Colonic mucosa (tissue), 4 donors: ENCODE measurements around the gene MAPKAPK3. TPM values are rescaled to one million over a fixed set of nuclear protein-coding genes. Genes with fewer than 3 reads are reported as not detected.

ENCODE experiments used
- DNase-seq: peaks from one replicate; pipeline ENCODE4 v3.0.0-alpha.2; 2020
- H3K27ac ChIP-seq: fragments of 200-600 bp; one replicate; pipeline ENCODE4 v1.8.0; 2021
- H3K27me3 ChIP-seq: fragments of 200-600 bp; one replicate; pipeline ENCODE4 v1.8.0; 2021
- H3K36me3 ChIP-seq: fragments of 200-600 bp; one replicate; pipeline ENCODE4 v1.8.0; 2021
- H3K4me1 ChIP-seq: fragments of 200-600 bp; one replicate; pipeline ENCODE4 v1.8.0; 2021; ENCODE audit warnings: mild to moderate bottlenecking
- H3K4me3 ChIP-seq: fragments of 200-600 bp; one replicate; pipeline ENCODE4 v1.8.0; 2021
- H3K9ac ChIP-seq, 2 donors: one replicate each; pipeline ENCODE4 v1.7.0; 2013; ENCODE audit warnings: control low read depth in 2 of 2, low read depth in 2 of 2, low read length in 2 of 2
- H3K9me3 ChIP-seq: fragments of 200-600 bp; one replicate; pipeline ENCODE4 v1.8.0; 2021
- intact Hi-C: fragments of 100-400 bp; cut with DNase I; formaldehyde crosslinking; loops from one replicate; pipeline ENCODE4 v1.14.1; 2022
- total RNA-seq, 2 donors: library from RNA; stranded (reverse); fragmentation: NEBNext Ultra II Directional in 1 of 2; extraction: Animal tissue kit (Norgen Biotek cat#: 25700) in 1 of 2; gene quantifications; one replicate each; pipeline ENCODE4 v1.2.1, GENCODE V29; 2021
- TF ChIP-seq, protein P1 (sequence below): fragments of 200-600 bp; IDR thresholded peaks from one replicate; pipeline ENCODE4 v1.8.0; 2022; ENCODE audit warnings: antibody characterized with exemption, mild to moderate bottlenecking
- donor health status: healthy.
- donor health status: DM: no; HTN: no; CAD: no.
- donor health status: DM: no; HTN: no; CAD: no.

The MAPKAPK3 gene
- total RNA-seq, 2 donors from 2014 or later, result 27.3 to 45.1 TPM

DNA sequence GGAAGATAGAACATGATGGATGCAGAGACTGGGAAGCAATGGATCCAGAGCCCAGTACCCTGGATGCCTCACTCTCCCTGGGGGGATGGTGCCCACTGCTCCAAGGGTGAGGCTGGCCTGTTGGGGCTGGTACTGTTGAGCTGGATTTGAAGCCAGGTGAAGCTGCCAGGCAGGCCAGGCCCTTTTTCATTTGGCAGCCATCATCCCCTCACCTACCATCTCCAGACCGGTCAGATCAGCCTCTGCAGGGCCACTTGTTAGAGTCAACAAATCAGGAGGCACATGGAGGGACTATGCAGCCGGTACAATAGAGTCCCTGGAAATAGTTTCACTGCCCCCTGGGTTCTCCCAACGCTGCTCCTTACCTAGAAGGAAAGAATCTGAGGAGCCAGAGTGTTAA is 5.9 kb downstream of the MAPKAPK3 start:
- Histone ChIP-seq H3K27ac (no peak overlapping the region), H3K9ac (no peak overlapping the region), H3K4me3 (no peak overlapping the region), H3K4me1 (peaks cover 13% of the 10 kb centered on the region), H3K36me3 (no peaks in the 10 kb centered on the region), H3K27me3 (no peaks in the 10 kb centered on the region), H3K9me3 (no peaks in the 10 kb centered on the region)
- no peak for DNase-seq
- intact Hi-C loops, result no loop called here
- TF ChIP-seq, protein P1, sequence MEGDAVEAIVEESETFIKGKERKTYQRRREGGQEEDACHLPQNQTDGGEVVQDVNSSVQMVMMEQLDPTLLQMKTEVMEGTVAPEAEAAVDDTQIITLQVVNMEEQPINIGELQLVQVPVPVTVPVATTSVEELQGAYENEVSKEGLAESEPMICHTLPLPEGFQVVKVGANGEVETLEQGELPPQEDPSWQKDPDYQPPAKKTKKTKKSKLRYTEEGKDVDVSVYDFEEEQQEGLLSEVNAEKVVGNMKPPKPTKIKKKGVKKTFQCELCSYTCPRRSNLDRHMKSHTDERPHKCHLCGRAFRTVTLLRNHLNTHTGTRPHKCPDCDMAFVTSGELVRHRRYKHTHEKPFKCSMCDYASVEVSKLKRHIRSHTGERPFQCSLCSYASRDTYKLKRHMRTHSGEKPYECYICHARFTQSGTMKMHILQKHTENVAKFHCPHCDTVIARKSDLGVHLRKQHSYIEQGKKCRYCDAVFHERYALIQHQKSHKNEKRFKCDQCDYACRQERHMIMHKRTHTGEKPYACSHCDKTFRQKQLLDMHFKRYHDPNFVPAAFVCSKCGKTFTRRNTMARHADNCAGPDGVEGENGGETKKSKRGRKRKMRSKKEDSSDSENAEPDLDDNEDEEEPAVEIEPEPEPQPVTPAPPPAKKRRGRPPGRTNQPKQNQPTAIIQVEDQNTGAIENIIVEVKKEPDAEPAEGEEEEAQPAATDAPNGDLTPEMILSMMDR, result no peak

DNA sequence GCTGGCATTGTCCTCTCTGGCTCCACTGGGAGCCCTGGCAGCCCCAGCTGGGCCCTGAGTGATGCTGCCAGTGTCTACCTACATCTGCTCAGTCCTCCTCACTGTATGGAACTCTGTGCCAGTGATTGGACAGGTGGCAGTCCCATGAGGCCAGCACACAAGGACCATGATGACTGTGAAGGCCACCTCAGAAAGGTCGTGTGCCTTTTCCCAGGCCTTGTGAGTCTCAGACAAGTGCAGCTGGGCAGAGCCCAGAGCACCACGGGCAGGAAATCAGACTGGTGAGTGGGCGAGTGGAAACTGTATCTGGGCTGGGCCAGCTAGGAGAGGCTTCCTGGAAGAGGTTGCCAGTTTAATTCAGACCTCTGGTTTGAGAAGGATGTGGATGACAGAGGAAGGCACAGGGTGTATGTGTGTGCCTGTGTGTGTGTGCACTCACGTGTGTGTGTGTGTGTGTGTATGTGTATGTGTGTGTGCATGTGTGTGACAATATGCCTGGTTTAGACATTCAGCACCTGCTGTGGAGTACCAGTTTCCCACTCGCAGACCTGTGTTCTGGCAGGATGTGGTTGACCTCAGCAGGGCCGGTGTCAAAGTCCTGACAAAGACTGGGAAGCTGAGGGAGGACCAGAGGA is 7.0 kb downstream of the MAPKAPK3 start:
- no peak overlapping the region for H3K9ac ChIP-seq
- TF ChIP-seq, protein P1, result no peak
- H3K4me3 ChIP-seq, result no peak overlapping the region
- H3K27me3 ChIP-seq, result no peaks in the 10 kb centered on the region
- no peak overlapping the region for H3K27ac ChIP-seq
- intact Hi-C loops, result no loop called here
- no peaks in the 10 kb centered on the region for H3K9me3 ChIP-seq
- H3K4me1 ChIP-seq, result peaks cover 5% of the 10 kb centered on the region
- DNase-seq, result no peak
- no peaks in the 10 kb centered on the region for H3K36me3 ChIP-seq

DNA sequence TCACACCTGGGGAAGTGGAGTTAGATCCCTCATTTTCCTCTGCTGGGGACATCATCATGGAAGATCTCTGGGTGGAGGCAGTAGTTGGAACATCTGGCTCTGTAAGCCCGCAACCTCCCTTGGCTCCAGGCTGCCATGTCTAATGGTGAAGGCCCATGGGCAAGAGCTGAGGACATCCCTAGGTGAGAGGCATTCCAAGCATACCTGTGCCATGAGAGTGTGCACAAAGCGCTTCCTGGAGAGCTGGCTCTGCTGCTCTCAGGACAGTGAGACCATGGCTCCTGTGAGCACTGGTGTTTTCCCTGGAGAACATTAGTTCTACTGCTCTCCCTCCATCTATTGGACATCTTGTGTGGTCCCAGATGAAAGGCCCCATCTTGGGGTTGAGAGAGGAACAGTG is 7.7 kb downstream of the MAPKAPK3 start:
- TF ChIP-seq, protein P1, result no peak
- H3K4me1 ChIP-seq, result peaks cover 5% of the 10 kb centered on the region
- intact Hi-C loops, result no loop called here
- H3K9ac ChIP-seq, result no peak overlapping the region
- H3K9me3 ChIP-seq, result no peaks in the 10 kb centered on the region
- H3K36me3 ChIP-seq, result no peaks in the 10 kb centered on the region
- H3K27me3 ChIP-seq, result no peaks in the 10 kb centered on the region
- DNase-seq, result no peak
- no peak overlapping the region for H3K4me3 ChIP-seq
- no peak overlapping the region for H3K27ac ChIP-seq

DNA sequence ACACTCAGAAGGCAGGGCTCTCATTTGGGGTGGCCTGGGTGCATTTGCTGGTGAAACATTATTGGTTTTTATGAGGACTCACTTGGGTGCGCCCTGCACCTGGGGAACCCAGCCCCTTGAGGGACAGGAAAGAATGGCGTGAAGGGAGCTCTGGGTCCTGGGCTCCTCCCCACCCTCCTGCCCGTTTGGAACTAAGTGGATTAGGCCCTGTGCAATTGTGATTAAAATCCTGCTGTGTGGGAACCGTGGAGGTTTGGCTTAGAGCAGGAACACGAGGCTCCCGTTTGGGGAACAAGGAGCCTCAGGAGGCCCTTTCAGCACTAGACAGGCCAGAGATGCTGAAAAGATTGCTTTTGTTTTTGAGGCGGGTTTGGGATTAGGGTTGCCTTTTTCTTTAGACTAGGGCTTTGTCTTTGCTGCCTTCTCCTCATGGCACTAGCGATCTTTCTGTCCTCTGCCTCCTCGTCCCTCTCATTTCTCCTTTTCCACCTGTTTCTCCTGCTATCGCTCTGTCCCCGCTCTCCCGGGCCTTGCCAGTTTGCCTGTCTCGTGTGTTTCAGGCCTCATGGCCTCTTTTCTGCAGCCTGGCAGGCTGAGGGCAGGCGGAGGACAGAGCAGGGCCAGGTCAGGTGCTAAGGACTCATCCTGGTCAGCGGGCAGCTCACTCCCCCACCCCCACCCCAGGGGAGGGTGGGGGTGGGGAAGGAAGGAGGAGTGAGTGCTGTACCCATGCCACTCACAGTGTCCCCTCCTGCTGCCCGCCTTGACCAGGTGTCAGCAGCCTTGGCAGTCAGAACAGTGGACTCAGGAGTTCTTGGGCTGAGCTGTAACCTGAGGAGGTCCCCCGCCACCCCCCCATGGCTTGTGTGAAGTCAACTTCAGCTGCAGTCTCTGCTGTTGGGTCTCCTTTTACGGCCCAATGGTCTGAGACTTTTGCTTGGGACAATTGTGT is 8.6 kb downstream of the MAPKAPK3 start:
- peak overlapping the region; percentile 4 to 29 for H3K9ac ChIP-seq
- TF ChIP-seq, protein P1, result no peak
- intact Hi-C loops, result no loop called here
- H3K4me1 ChIP-seq, result peaks cover 5% of the 10 kb centered on the region
- no peaks in the 10 kb centered on the region for H3K27me3 ChIP-seq
- no peak for DNase-seq
- H3K4me3 ChIP-seq, result no peak overlapping the region
- H3K36me3 ChIP-seq, result no peaks in the 10 kb centered on the region
- no peaks in the 10 kb centered on the region for H3K9me3 ChIP-seq
- no peak overlapping the region for H3K27ac ChIP-seq

DNA sequence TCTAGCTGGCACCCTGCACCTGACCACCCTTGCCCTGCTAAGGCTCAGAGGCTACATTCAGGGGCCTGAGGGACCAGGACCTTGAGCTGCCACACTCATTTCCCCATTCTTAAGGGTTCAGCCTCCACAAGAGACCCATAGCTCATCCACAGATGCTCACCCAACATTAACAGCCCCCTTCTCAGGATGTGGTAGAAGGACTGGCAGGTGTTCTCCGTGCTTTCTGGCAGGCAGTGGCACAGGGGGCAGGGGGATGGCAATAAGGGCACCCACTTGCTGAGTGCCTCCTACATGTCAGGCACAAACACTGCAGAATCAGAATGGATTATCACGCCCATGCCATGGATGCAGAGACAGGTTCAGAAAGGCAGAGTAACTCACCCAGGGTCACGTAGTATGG is 9.4 kb downstream of the MAPKAPK3 start:
- Histone ChIP-seq H3K9ac (no peak overlapping the region), H3K36me3 (no peaks in the 10 kb centered on the region), H3K4me1 (peaks cover 5% of the 10 kb centered on the region), H3K9me3 (no peaks in the 10 kb centered on the region), H3K27ac (no peak overlapping the region), H3K4me3 (no peak overlapping the region), H3K27me3 (no peaks in the 10 kb centered on the region)
- intact Hi-C loops, result no loop called here
- TF ChIP-seq, protein P1, result no peak
- no peak for DNase-seq
